Astrocyte (in vitro differentiated cells and primary cell): Measurements from ENCODE around the gene IGF1R. TPM values are rescaled to one million over a fixed set of nuclear protein-coding genes. Genes with fewer than 3 reads are reported as not detected.

Source experiments
- DNase-seq: peaks from one replicate; pipeline ENCODE4 v3.0.0-alpha.2; 2010; ENCODE audit warnings: low read depth
- FAIRE-seq: peaks from 2 replicates; lab custom pipeline; 2011; peaks lifted over from hg19 to GRCh38; lab: Jason Lieb, UNC
- H2AFZ ChIP-seq: 2 replicates; pipeline ENCODE4 v1.6.0; 2012; ENCODE audit warnings: low read depth, low read length, inconsistent platforms
- H3K27ac ChIP-seq: 2 replicates; pipeline ENCODE4 v1.5.1; 2011; ENCODE audit warnings: low read depth, low read length, inconsistent platforms
- H3K27me3 ChIP-seq: 2 replicates; pipeline ENCODE4 v1.6.0; 2011; ENCODE audit warnings: low read length, inconsistent platforms; ENCODE audit not compliant: insufficient read depth
- H3K36me3 ChIP-seq: 2 replicates; pipeline ENCODE4 v1.5.1; 2011; ENCODE audit warnings: low read length, inconsistent platforms; ENCODE audit not compliant: insufficient read depth
- H3K4me1 ChIP-seq: 2 replicates; pipeline ENCODE4 v1.5.1; 2011; ENCODE audit warnings: low read length, inconsistent platforms; ENCODE audit not compliant: insufficient read depth
- H3K4me2 ChIP-seq: 2 replicates; pipeline ENCODE4 v1.6.0; 2012; ENCODE audit warnings: low read length, inconsistent platforms
- H3K4me3 ChIP-seq: 2 replicates; pipeline ENCODE4 v1.5.1; 2011; ENCODE audit warnings: low read depth, mild to moderate bottlenecking, low read length, inconsistent platforms; ENCODE audit not compliant: insufficient read depth
- H3K79me2 ChIP-seq: 2 replicates; pipeline ENCODE4 v1.6.0; 2012; ENCODE audit warnings: mild to moderate bottlenecking, low read length, inconsistent platforms; ENCODE audit not compliant: insufficient read depth
- H3K9ac ChIP-seq: 2 replicates; pipeline ENCODE4 v1.6.0; 2012; ENCODE audit warnings: mild to moderate bottlenecking, low read length, inconsistent platforms
- H3K9me3 ChIP-seq: 2 replicates; pipeline ENCODE4 v1.5.1; 2012; ENCODE audit warnings: low read depth, mild to moderate bottlenecking, low read length, inconsistent platforms; ENCODE audit not compliant: insufficient read depth
- H4K20me1 ChIP-seq: 2 replicates; pipeline ENCODE4 v1.6.0; 2012; ENCODE audit warnings: low read length, inconsistent platforms; ENCODE audit not compliant: insufficient read depth
- H3K27ac Mint-ChIP-seq: one replicate; pipeline ENCODE4 v1.8.0; 2021; ENCODE audit warnings: mild to moderate bottlenecking, mixed read lengths; ENCODE audit not compliant: unreplicated experiment
- H3K27me3 Mint-ChIP-seq: one replicate; pipeline ENCODE4 v1.8.0; 2021; ENCODE audit warnings: low read depth, mixed read lengths; ENCODE audit not compliant: unreplicated experiment
- H3K36me3 Mint-ChIP-seq: one replicate; pipeline ENCODE4 v1.8.0; 2021; ENCODE audit warnings: low read depth, mixed read lengths; ENCODE audit not compliant: unreplicated experiment
- H3K4me1 Mint-ChIP-seq: one replicate; pipeline ENCODE4 v1.8.0; 2021; ENCODE audit warnings: low read depth, mixed read lengths; ENCODE audit not compliant: unreplicated experiment
- H3K4me3 Mint-ChIP-seq: one replicate; pipeline ENCODE4 v1.8.0; 2021; ENCODE audit warnings: mild to moderate bottlenecking, moderate library complexity, mixed read lengths; ENCODE audit not compliant: unreplicated experiment
- H3K9me3 Mint-ChIP-seq: one replicate; pipeline ENCODE4 v1.8.0; 2021; ENCODE audit warnings: mild to moderate bottlenecking, mixed read lengths; ENCODE audit not compliant: unreplicated experiment
- CTCF ChIP-seq: IDR thresholded peaks from 2 replicates; pipeline ENCODE4 v1.5.1; 2011; ENCODE audit warnings: low read depth, mild to moderate bottlenecking, inconsistent platforms, low read length, moderate library complexity; ENCODE audit not compliant: insufficient read depth
- EZH2 ChIP-seq: IDR thresholded peaks from 2 replicates; pipeline ENCODE4 v1.6.1; 2012; ENCODE audit warnings: mild to moderate bottlenecking, low read length, inconsistent platforms; ENCODE audit not compliant: insufficient read depth
- total RNA-seq: library from RNA; stranded (reverse); gene quantifications from 2 replicates; pipeline ENCODE4 v1.2.1, GENCODE V29; 2021

IGF1R gene
- total RNA-seq, 1 donor from 2014 or later = 270 TPM

DNA sequence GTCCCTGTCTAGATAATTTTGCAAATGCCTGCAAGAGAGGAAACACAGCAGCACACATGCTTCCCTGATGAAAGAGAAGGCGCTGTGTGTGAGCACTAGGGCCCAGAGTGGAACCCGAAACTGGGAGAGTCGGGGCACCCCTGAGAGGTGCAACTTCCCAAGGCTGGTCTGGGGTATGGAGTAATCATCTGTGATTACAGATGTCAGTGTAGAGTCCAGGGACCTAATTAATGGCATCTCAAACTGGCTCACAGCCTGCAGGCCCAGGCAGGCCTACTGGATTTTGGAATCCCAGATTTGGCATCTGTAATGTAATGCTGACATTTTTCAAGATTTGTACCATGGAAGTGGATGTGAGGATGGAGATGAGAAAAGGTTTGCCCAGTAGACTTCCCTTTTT, 329.8 kb downstream of the IGF1R start:
- no peak overlapping the region for H3K27ac Mint-ChIP-seq
- no peak overlapping the region for H2AFZ ChIP-seq
- H3K27me3 ChIP-seq = no peaks in the 10 kb centered on the region
- H3K4me1 Mint-ChIP-seq = peaks cover 8% of the 10 kb centered on the region
- FAIRE-seq = no peak
- no peaks in the 10 kb centered on the region for H4K20me1 ChIP-seq
- peaks cover 6% of the 10 kb centered on the region for H3K4me1 ChIP-seq
- H3K27me3 Mint-ChIP-seq = no peaks in the 10 kb centered on the region
- no peaks in the 10 kb centered on the region for H3K36me3 Mint-ChIP-seq
- H3K9me3 Mint-ChIP-seq = peaks cover 2% of the 10 kb centered on the region
- no peak overlapping the region for H3K4me2 ChIP-seq
- H3K4me3 ChIP-seq = no peak overlapping the region
- no peaks in the 10 kb centered on the region for H3K36me3 ChIP-seq
- DNase-seq = no peak
- TF ChIP-seq CTCF (no peak), EZH2 (no peak)
- no peak overlapping the region for H3K27ac ChIP-seq
- no peak overlapping the region for H3K9ac ChIP-seq
- H3K4me3 Mint-ChIP-seq = no peak overlapping the region
- no peaks in the 10 kb centered on the region for H3K9me3 ChIP-seq
- no peaks in the 10 kb centered on the region for H3K79me2 ChIP-seq

GRCh38 chr15:98980899-98981228, 332.5 kb downstream of the IGF1R start:
- H3K4me3 ChIP-seq = no peak overlapping the region
- Mint-ChIP-seq H3K27me3 (no peaks in the 10 kb centered on the region), H3K4me3 (no peak overlapping the region), H3K4me1 (peaks cover 14% of the 10 kb centered on the region), H3K9me3 (peaks cover 2% of the 10 kb centered on the region), H3K36me3 (peaks cover 2% of the 10 kb centered on the region), H3K27ac (no peak overlapping the region)
- H3K27ac ChIP-seq = no peak overlapping the region
- no peaks in the 10 kb centered on the region for H3K36me3 ChIP-seq
- H3K9me3 ChIP-seq = peaks cover under 1% of the 10 kb centered on the region
- H4K20me1 ChIP-seq = no peaks in the 10 kb centered on the region
- DNase-seq = no peak
- H3K4me2 ChIP-seq = no peak overlapping the region
- TF ChIP-seq CTCF (no peak), EZH2 (no peak)
- no peak for FAIRE-seq
- peaks cover 12% of the 10 kb centered on the region for H3K4me1 ChIP-seq
- H3K27me3 ChIP-seq = no peaks in the 10 kb centered on the region
- H3K79me2 ChIP-seq = no peaks in the 10 kb centered on the region
- H2AFZ ChIP-seq = no peak overlapping the region
- no peak overlapping the region for H3K9ac ChIP-seq

- Mint-ChIP-seq H3K9me3 (peaks cover 9% of the 10 kb centered on the region), H3K27me3 (no peaks in the 10 kb centered on the region), H3K4me3 (no peak overlapping the region), H3K4me1 (peaks cover 14% of the 10 kb centered on the region), H3K36me3 (peaks cover 2% of the 10 kb centered on the region), H3K27ac (peak overlapping the region; percentile 62)
- FAIRE-seq = no peak
- Histone ChIP-seq H3K27me3 (no peaks in the 10 kb centered on the region), H3K4me3 (no peak overlapping the region), H3K9me3 (peaks cover 8% of the 10 kb centered on the region), H3K4me1 (peaks cover 12% of the 10 kb centered on the region), H4K20me1 (no peaks in the 10 kb centered on the region), H3K27ac (no peak overlapping the region), H2AFZ (peak overlapping the region; percentile 6), H3K9ac (no peak overlapping the region), H3K36me3 (no peaks in the 10 kb centered on the region), H3K79me2 (no peaks in the 10 kb centered on the region), H3K4me2 (no peak overlapping the region)
- peak; percentile 28 for DNase-seq
- no peak for TF ChIP-seq EZH2
- no peak for TF ChIP-seq CTCF
Measured at GRCh38 chr15:98981851-98982722, 333.7 kb downstream of the IGF1R start.
